ENCODE results near the gene KAZN. TPM values are rescaled to one million over a fixed set of nuclear protein-coding genes. Genes with fewer than 3 reads are reported as not detected.

The KAZN gene
- total RNA-seq, 1 donor from 2014 or later = 9.4 TPM

DNA sequence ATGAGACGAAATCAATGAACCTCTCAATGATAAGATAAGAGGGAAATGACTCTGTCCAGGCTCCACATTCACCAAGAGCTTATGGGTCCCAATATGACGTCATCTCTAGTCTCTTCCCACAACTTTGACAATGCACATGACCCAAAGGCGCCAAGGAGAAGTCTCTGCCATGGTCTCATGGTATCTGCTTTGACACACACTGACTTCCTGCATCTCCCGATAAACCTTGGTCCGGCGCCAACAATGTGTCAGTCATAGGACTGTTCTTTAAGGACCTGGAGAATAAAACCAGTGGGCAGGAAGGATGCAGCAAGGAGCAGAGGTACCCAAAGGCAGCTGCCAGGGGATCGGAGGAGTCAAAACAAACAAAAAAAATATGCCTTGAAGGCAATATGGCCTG is 508.1 kb downstream of the KAZN start:
- H4K20me1 ChIP-seq (ENCODE audit: insufficient read depth, low read length) = no peaks in the 10 kb centered on the region
- peaks cover 26% of the 10 kb centered on the region for H3K27me3 Mint-ChIP-seq (ENCODE audit: low read depth, unreplicated experiment)
- FAIRE-seq (no peak), DNase-seq (ENCODE audit: low read depth) (no peak)
- H3K4me2 ChIP-seq (ENCODE audit: low read length) = no peak overlapping the region
- H3K9me3 ChIP-seq (ENCODE audit: insufficient read depth, low read depth, low read length) = no peaks in the 10 kb centered on the region
- H3K9ac ChIP-seq (ENCODE audit: low read length) = no peak overlapping the region
- H3K27ac Mint-ChIP-seq (ENCODE audit: unreplicated experiment) = no peak overlapping the region
- no peaks in the 10 kb centered on the region for H3K4me1 ChIP-seq (ENCODE audit: insufficient read depth, low read length)
- H2AFZ ChIP-seq (ENCODE audit: low read depth, low read length) = no peak overlapping the region
- no peak overlapping the region for H3K27ac ChIP-seq (ENCODE audit: low read depth, low read length)
- TF ChIP-seq, protein P1, sequence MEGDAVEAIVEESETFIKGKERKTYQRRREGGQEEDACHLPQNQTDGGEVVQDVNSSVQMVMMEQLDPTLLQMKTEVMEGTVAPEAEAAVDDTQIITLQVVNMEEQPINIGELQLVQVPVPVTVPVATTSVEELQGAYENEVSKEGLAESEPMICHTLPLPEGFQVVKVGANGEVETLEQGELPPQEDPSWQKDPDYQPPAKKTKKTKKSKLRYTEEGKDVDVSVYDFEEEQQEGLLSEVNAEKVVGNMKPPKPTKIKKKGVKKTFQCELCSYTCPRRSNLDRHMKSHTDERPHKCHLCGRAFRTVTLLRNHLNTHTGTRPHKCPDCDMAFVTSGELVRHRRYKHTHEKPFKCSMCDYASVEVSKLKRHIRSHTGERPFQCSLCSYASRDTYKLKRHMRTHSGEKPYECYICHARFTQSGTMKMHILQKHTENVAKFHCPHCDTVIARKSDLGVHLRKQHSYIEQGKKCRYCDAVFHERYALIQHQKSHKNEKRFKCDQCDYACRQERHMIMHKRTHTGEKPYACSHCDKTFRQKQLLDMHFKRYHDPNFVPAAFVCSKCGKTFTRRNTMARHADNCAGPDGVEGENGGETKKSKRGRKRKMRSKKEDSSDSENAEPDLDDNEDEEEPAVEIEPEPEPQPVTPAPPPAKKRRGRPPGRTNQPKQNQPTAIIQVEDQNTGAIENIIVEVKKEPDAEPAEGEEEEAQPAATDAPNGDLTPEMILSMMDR (IDR thresholded peaks at IDR 0.05; ENCODE audit: insufficient read depth, low read depth, low read length) = no peak
- no peak for TF ChIP-seq EZH2 (IDR thresholded peaks at IDR 0.05; ENCODE audit: insufficient read depth, low read length)
- no peaks in the 10 kb centered on the region for H3K36me3 Mint-ChIP-seq (ENCODE audit: low read depth, unreplicated experiment)
- H3K9me3 Mint-ChIP-seq (ENCODE audit: unreplicated experiment) = peaks cover 9% of the 10 kb centered on the region
- no peaks in the 10 kb centered on the region for H3K27me3 ChIP-seq (ENCODE audit: insufficient read depth, low read length)
- H3K4me3 ChIP-seq (ENCODE audit: insufficient read depth, low read depth, low read length) = no peak overlapping the region
- no peaks in the 10 kb centered on the region for H3K4me1 Mint-ChIP-seq (ENCODE audit: low read depth, unreplicated experiment)
- no peaks in the 10 kb centered on the region for H3K36me3 ChIP-seq (ENCODE audit: insufficient read depth, low read length)
- H3K4me3 Mint-ChIP-seq (ENCODE audit: unreplicated experiment) = no peak overlapping the region
- no peaks in the 10 kb centered on the region for H3K79me2 ChIP-seq (ENCODE audit: insufficient read depth, low read length)

DNA sequence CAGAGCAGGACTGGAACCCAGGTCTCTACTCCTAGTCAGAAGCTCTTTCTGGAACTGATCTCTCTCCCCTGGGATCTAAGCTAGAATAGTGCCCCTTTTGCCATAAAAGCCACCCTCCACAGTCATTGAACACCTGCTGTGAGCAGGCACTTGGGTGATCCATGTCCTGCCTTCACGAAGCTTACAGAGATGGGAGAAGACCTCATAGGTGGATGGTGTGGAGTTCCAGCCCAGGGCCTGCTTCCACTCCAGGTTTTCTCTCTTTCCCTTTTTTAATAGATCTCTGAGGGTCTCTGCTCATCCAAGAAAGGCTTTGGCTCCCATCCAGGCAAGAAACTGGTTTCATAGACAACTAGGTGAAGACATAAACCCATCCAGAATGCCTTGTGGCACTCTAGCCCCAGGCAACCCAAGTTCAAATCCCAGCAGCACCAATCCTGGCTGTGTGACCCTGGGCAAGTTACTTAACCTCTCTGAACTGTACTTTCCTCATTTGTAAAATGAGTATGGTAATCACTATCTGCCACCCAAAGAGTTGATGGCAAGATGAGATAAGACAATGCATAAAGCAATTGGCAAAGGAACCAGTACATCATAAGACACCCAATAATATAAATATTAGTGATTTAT is 508.7 kb downstream of the KAZN start:
- no peak overlapping the region for H3K4me2 ChIP-seq (ENCODE audit: low read length)
- H3K79me2 ChIP-seq (ENCODE audit: insufficient read depth, low read length) = no peaks in the 10 kb centered on the region
- H3K27ac ChIP-seq (ENCODE audit: low read depth, low read length) = no peak overlapping the region
- FAIRE-seq = no peak
- no peaks in the 10 kb centered on the region for H3K36me3 Mint-ChIP-seq (ENCODE audit: low read depth, unreplicated experiment)
- no peaks in the 10 kb centered on the region for H3K27me3 ChIP-seq (ENCODE audit: insufficient read depth, low read length)
- TF ChIP-seq, protein P1 (IDR thresholded peaks at IDR 0.05; ENCODE audit: insufficient read depth, low read depth, low read length) = no peak
- no peak for TF ChIP-seq EZH2 (IDR thresholded peaks at IDR 0.05; ENCODE audit: insufficient read depth, low read length)
- H3K27ac Mint-ChIP-seq (ENCODE audit: unreplicated experiment) = no peak overlapping the region
- no peak overlapping the region for H3K9ac ChIP-seq (ENCODE audit: low read length)
- DNase-seq (ENCODE audit: low read depth) = no peak
- H3K36me3 ChIP-seq (ENCODE audit: insufficient read depth, low read length) = no peaks in the 10 kb centered on the region
- no peaks in the 10 kb centered on the region for H3K4me1 Mint-ChIP-seq (ENCODE audit: low read depth, unreplicated experiment)
- no peak overlapping the region for H3K4me3 ChIP-seq (ENCODE audit: insufficient read depth, low read depth, low read length)
- H4K20me1 ChIP-seq (ENCODE audit: insufficient read depth, low read length) = no peaks in the 10 kb centered on the region
- H3K9me3 ChIP-seq (ENCODE audit: insufficient read depth, low read depth, low read length) = no peaks in the 10 kb centered on the region
- H3K4me1 ChIP-seq (ENCODE audit: insufficient read depth, low read length) = no peaks in the 10 kb centered on the region
- peaks cover 9% of the 10 kb centered on the region for H3K9me3 Mint-ChIP-seq (ENCODE audit: unreplicated experiment)
- H3K4me3 Mint-ChIP-seq (ENCODE audit: unreplicated experiment) = no peak overlapping the region
- H2AFZ ChIP-seq (ENCODE audit: low read depth, low read length) = no peak overlapping the region
- H3K27me3 Mint-ChIP-seq (ENCODE audit: low read depth, unreplicated experiment) = peaks cover 24% of the 10 kb centered on the region

DNA sequence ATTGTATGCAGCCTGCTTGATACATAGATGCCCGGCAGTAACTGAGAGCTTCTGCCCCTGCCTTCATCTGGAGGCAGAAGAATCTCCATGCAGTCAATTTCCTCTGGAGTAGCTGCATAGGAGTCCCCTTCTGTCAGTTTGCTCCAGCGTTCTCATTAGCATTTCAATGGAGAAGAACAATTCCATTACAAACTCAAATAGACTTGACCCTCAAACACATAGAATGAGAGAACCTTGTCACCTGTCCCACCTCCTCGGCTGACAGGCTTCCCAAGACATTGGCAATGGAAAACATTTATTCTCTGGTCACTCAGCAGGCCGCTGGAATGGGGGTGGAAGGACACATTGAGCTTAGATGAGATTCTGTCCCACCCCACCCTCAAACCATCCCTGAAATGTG is 509.4 kb downstream of the KAZN start:
- H3K27me3 Mint-ChIP-seq (ENCODE audit: low read depth, unreplicated experiment) = peaks cover 18% of the 10 kb centered on the region
- H3K79me2 ChIP-seq (ENCODE audit: insufficient read depth, low read length) = no peaks in the 10 kb centered on the region
- no peak overlapping the region for H3K27ac ChIP-seq (ENCODE audit: low read depth, low read length)
- no peaks in the 10 kb centered on the region for H3K36me3 ChIP-seq (ENCODE audit: insufficient read depth, low read length)
- H3K4me1 Mint-ChIP-seq (ENCODE audit: low read depth, unreplicated experiment) = no peaks in the 10 kb centered on the region
- H3K4me3 Mint-ChIP-seq (ENCODE audit: unreplicated experiment) = no peak overlapping the region
- H3K4me2 ChIP-seq (ENCODE audit: low read length) = no peak overlapping the region
- H3K27me3 ChIP-seq (ENCODE audit: insufficient read depth, low read length) = no peaks in the 10 kb centered on the region
- no peaks in the 10 kb centered on the region for H3K9me3 ChIP-seq (ENCODE audit: insufficient read depth, low read depth, low read length)
- H2AFZ ChIP-seq (ENCODE audit: low read depth, low read length) = no peak overlapping the region
- DNase-seq (ENCODE audit: low read depth) (no peak), FAIRE-seq (no peak)
- H3K9me3 Mint-ChIP-seq (ENCODE audit: unreplicated experiment) = peaks cover 9% of the 10 kb centered on the region
- TF ChIP-seq, protein P1 (IDR thresholded peaks at IDR 0.05; ENCODE audit: insufficient read depth, low read depth, low read length) = no peak
- TF ChIP-seq EZH2 (IDR thresholded peaks at IDR 0.05; ENCODE audit: insufficient read depth, low read length) = no peak
- H3K4me3 ChIP-seq (ENCODE audit: insufficient read depth, low read depth, low read length) = no peak overlapping the region
- H3K27ac Mint-ChIP-seq (ENCODE audit: unreplicated experiment) = no peak overlapping the region
- H3K36me3 Mint-ChIP-seq (ENCODE audit: low read depth, unreplicated experiment) = no peaks in the 10 kb centered on the region
- no peak overlapping the region for H3K9ac ChIP-seq (ENCODE audit: low read length)
- H3K4me1 ChIP-seq (ENCODE audit: insufficient read depth, low read length) = no peaks in the 10 kb centered on the region
- H4K20me1 ChIP-seq (ENCODE audit: insufficient read depth, low read length) = no peaks in the 10 kb centered on the region
